Subcutaneous adipose tissue (tissue), 4 donors: ENCODE results near the gene MOB4. TPM values are rescaled to one million over a fixed set of nuclear protein-coding genes. Genes with fewer than 3 reads are reported as not detected.

Experiments
- total RNA-seq, 4 donors: library from RNA; depleted of rRNA; stranded (reverse); fragments of >200 nt; gene quantifications; one replicate each; pipeline ENCODE4 v1.1.0, GENCODE V29; 2016
- TF ChIP-seq, protein P1 (sequence below): fragments of 450-650 bp; IDR thresholded peaks from one replicate; pipeline ENCODE4 v1.5.1; 2016; ENCODE audit warnings: low read depth, mild to moderate bottlenecking, control low read depth, antibody characterized with exemption, moderate library complexity

Gene MOB4
- 10 to 100 TPM; 17.0 to 44.2 (median 24.1) TPM for total RNA-seq

DNA sequence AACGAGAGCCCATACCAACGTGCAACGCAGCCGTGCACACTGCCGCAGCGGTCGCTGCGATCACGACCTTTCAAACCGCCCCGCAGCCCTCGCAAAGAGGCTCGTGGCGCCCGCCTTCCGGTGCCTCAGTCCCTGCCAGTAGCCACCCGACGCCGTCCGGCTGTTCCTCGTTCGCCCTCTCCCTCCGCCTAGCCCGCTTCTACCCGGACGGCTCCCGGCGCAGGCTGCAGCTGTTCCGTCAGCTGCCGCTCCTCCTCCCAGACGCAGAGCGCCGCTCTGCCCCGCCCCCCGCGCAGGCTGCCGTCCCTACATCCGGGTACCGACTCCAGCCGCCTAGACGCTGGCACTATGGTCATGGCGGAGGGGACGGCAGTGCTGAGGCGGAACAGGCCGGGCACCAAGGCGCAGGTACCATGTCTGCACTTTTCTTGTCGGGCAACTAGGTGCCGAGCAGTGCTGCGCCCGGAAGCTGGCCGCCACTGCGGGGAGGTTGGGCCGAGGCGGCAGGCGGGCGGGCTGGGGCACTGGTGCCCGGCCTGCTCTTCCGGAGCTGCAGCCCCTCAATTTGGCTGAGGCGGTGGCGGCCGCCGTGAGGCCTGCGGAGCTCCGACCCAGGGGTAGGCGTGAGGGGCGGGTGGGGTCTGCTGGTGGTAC lies at the start of gene MOB4:
TSS of gene MOB4 (plus strand) at position 328 of the 654 bp plus-strand sequence. CDS start at position 349, 21 bp downstream.
- TF ChIP-seq, protein P1, sequence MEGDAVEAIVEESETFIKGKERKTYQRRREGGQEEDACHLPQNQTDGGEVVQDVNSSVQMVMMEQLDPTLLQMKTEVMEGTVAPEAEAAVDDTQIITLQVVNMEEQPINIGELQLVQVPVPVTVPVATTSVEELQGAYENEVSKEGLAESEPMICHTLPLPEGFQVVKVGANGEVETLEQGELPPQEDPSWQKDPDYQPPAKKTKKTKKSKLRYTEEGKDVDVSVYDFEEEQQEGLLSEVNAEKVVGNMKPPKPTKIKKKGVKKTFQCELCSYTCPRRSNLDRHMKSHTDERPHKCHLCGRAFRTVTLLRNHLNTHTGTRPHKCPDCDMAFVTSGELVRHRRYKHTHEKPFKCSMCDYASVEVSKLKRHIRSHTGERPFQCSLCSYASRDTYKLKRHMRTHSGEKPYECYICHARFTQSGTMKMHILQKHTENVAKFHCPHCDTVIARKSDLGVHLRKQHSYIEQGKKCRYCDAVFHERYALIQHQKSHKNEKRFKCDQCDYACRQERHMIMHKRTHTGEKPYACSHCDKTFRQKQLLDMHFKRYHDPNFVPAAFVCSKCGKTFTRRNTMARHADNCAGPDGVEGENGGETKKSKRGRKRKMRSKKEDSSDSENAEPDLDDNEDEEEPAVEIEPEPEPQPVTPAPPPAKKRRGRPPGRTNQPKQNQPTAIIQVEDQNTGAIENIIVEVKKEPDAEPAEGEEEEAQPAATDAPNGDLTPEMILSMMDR: no peak

DNA sequence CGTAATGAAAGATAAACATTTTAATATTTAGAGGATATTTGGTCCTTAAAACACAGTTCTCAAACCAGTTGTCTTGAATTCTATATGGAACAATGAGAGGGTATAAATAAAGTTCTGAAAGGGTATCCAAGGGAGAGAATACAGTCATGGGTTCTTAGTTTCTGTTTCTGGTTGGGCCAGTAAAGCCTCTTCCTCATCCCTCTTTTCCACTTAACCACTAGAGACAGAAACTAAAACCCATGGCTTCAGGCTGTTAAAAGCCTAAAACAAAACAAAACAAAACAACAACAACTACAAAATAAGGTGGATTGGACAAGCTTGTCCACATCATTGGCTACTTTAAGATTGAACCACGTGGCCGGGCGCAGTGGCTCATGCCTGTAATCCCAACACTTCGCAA lies 43.7 kb upstream of the MOB4 start:
- TF ChIP-seq, protein P1: no peak

DNA sequence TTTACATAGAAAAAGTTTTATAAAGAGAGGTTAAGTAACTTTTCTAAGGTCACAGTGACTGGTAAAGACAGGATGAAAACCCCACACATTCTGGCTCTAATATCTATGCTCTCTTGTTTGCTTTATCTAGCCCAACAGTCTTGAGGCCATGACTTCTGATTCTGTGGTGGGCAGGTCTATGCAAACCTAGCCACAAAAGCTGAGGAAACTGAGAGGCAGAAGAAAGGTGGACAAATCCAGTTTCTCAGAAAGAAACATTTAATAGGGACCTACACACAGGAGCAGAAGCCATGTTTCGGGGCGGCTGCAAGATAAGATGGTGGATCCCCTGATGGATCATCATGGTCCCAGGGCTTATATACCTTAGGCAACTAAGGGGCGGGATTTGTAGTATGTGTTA lies 38.1 kb upstream of the MOB4 start:
- TF ChIP-seq, protein P1: no peak

DNA sequence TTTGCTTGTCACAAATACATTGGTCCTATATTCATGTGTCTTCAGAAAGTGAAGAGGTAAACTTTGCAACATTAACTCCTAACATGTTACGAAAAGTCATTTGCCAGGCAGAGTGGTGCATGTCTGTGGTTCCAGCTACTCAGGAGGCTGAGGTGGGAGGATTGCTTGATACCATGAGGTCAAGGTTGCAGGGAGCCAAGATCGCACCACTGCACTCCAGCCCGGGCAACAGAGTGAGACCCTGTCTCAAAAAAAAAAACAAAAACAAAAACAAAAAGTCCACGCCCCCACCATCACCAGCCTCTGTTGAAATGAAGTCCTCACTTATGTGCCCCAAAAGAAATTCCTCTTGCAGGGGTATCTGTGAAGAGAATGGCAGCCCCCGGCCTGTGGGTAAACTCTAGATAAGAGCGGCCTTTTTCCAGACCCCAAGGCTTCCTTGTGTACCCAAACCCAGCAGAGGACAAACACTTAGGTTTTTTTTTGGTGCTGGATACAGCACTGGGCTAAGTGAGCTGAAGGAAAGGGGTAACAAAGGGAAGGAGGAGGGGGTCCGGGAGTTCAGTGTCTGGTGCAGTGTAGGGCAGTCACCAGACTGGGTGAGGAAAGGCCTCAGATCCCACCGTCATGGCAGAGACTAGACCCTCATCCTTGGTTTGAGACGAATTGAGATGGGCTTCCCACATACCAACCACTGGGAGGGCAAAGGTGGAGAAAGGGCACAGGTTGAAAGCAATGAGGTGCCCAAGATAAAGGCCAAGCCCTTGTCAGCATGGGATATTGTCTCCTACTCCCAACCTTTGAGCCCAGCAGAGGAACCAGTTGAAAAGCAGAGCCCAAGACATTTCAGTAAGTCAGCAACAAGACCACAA lies 35.5 kb upstream of the MOB4 start:
- TF ChIP-seq, protein P1: no peak

DNA sequence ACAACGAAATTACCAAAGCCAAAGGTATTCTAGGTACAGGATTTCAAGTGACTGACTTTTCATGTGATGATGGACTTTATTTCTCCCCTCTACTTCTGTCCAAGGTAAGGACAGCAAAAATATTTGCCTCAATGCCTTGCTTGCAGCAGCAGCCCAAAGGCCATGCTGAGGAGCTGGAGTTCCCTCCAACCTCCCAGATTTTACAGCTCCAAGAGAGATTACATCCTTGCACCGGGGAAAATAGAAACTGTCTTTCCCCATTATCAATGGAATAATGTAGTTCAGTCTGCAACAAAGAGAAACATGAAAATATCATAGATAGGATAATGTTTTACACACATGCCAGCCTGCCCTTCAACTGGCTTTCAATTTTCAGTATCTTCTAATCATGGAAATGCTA lies 29.7 kb upstream of the MOB4 start:
- TF ChIP-seq, protein P1: no peak

DNA sequence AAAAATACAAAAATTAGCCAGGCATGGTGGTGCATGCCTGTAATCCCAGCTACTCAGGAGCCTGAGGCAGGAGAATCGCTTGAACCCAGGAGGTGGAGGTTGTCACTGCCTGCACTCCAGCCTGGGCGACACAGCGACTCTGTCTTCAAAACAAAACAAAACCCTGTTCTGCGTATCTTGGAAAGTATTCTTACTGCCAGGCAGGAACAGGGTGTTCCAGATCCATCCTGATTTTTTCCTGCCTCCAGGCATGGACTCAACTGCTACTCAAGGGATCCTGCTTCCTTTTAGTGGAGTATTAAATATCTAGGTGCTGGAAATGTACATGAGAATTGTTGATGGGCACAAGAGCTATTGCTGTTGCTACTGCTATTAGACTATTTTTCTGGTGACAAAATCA lies 28.5 kb upstream of the MOB4 start:
- TF ChIP-seq, protein P1: no peak

DNA sequence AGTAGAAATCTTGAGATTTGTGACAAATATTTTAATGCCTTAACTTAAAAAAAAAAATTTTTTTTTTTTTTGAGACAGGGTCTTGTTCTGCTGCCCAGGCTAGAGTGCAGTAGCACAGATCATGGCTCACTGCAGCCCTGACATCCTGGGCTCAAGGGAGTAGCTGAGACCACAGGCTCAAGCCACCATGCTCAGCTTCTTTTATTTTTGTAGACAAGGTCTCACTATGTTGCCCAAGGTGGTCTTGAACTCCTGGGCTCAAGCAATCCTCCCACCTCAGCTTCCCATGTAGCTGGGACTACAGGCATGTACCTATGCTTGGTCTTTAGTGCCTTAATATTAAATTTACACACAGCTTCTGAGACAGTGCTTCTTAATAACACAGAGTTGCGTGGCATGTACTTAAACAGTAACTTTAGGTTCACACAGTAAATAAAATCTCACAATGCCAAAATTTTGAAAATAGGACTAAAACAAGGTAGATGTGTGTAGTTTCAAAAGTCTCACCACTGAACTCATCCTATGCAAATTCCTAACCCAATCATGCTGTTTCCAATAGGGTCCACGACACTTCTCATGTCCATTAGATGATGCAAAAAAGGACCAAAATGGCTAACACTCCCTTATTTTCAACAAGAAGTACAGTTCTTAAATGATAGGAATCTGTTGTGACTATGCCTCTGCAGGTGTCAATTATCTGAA lies 20.3 kb upstream of the MOB4 start:
- TF ChIP-seq, protein P1: no peak
